WTC11 (cell line): ENCODE measurements around the gene KIAA2012. TPM values are rescaled to one million over a fixed set of nuclear protein-coding genes. Genes with fewer than 3 reads are reported as not detected.

Experiments used
- ATAC-seq: fragments of 200-7000 bp; cut with Tn5 transposase; 2 replicates; pipeline ENCODE4 v1.10.0; 2021; ENCODE audit warnings: mild to moderate bottlenecking, moderate library complexity
- CTCF ChIA-PET: fragments of 300-600 bp; sonication (Branson Sonifier 250); formaldehyde crosslinking; loops from one replicate; lab custom pipeline; 2021; ENCODE audit warnings: antibody characterized with exemption; lab: Charles Lee
- POLR2A ChIA-PET: fragments of 350-600 bp; sonication (Branson Sonifier 250); formaldehyde crosslinking; loops from one replicate; lab custom pipeline; 2021; ENCODE audit warnings: antibody characterized with exemption; lab: Charles Lee
- DNase-seq: peaks from one replicate; pipeline ENCODE4 v3.0.0; 2021; ENCODE audit warnings: low spot score
- H3K27ac Mint-ChIP-seq: 2 replicates; pipeline ENCODE4 v1.8.0; 2021; ENCODE audit warnings: mixed read lengths
- H3K27me3 Mint-ChIP-seq: 2 replicates; pipeline ENCODE4 v1.8.0; 2021; ENCODE audit warnings: low read depth, mild to moderate bottlenecking, moderate library complexity, mixed read lengths
- H3K36me3 Mint-ChIP-seq: 2 replicates; pipeline ENCODE4 v1.8.0; 2021; ENCODE audit warnings: mixed read lengths
- H3K4me1 Mint-ChIP-seq: 2 replicates; pipeline ENCODE4 v1.8.0; 2022; ENCODE audit warnings: mixed read lengths
- H3K4me3 Mint-ChIP-seq: 2 replicates; pipeline ENCODE4 v1.8.0; 2021; ENCODE audit warnings: mild to moderate bottlenecking, moderate library complexity, mixed read lengths
- H3K9me3 Mint-ChIP-seq: 2 replicates; pipeline ENCODE4 v1.8.0; 2021; ENCODE audit warnings: mixed read lengths
- AFF4 ChIP-seq: sonication (generic); formaldehyde crosslinking; IDR thresholded peaks from 2 replicates; pipeline ENCODE4 v1.8.1; 2023; ENCODE audit warnings: mild to moderate bottlenecking, missing genetic modification reagents, borderline replicate concordance
- ATF2 ChIP-seq: sonication (generic); formaldehyde crosslinking; IDR thresholded peaks from 2 replicates; pipeline ENCODE4 v1.8.1; 2022; ENCODE audit warnings: low read depth, missing genetic modification reagents, borderline replicate concordance
- FOXP4 ChIP-seq: sonication (generic); formaldehyde crosslinking; IDR thresholded peaks from 2 replicates; pipeline ENCODE4 v1.8.0; 2022; ENCODE audit warnings: mild to moderate bottlenecking, missing genetic modification reagents
- IRF1 ChIP-seq: sonication (generic); formaldehyde crosslinking; IDR thresholded peaks from 2 replicates; pipeline ENCODE4 v1.8.0; 2023; ENCODE audit warnings: missing genetic modification reagents
- IRF2 ChIP-seq: sonication (generic); formaldehyde crosslinking; IDR thresholded peaks from 2 replicates; pipeline ENCODE4 v1.8.0; 2022; ENCODE audit warnings: low read depth, missing genetic modification reagents, borderline replicate concordance
- JAZF1 ChIP-seq: fragments of 250-450 bp; sonication (Bioruptor Pico); IDR thresholded peaks from 2 replicates; pipeline ENCODE4 v1.9.0; 2021; ENCODE audit warnings: moderate library complexity, mild to moderate bottlenecking, inconsistent platforms
- SMAD3 ChIP-seq: sonication (generic); formaldehyde crosslinking; IDR thresholded peaks from 2 replicates; pipeline ENCODE4 v1.8.0; 2022; ENCODE audit warnings: missing genetic modification reagents, mild to moderate bottlenecking, borderline replicate concordance
- SMAD4 ChIP-seq: sonication (generic); formaldehyde crosslinking; IDR thresholded peaks from 2 replicates; pipeline ENCODE4 v1.8.0; 2022; ENCODE audit warnings: mild to moderate bottlenecking, missing genetic modification reagents
- TCF7 ChIP-seq: sonication (generic); formaldehyde crosslinking; IDR thresholded peaks from 2 replicates; pipeline ENCODE4 v1.8.0; 2022; ENCODE audit warnings: mild to moderate bottlenecking, low read depth, missing genetic modification reagents, moderate library complexity
- ZNF219 ChIP-seq: sonication (generic); formaldehyde crosslinking; IDR thresholded peaks from 2 replicates; pipeline ENCODE4 v1.8.0; 2023; ENCODE audit warnings: missing genetic modification reagents, mild to moderate bottlenecking, borderline replicate concordance
- ZNF281 ChIP-seq: sonication (generic); formaldehyde crosslinking; IDR thresholded peaks from 2 replicates; pipeline ENCODE4 v1.8.0; 2023; ENCODE audit warnings: mild to moderate bottlenecking, missing genetic modification reagents
- ZSCAN18 ChIP-seq: fragments of 250-450 bp; sonication (Bioruptor Pico); IDR thresholded peaks from 2 replicates; pipeline ENCODE4 v2.1.2; 2022; ENCODE audit warnings: mild to moderate bottlenecking, moderate library complexity
- total RNA-seq: library from RNA; stranded (reverse); gene quantifications from 3 replicates; pipeline ENCODE4 v1.2.3, GENCODE V29; 2021

KIAA2012 gene
- total RNA-seq, 1 experiment from 2014 or later: not detected

- Mint-ChIP-seq H3K4me3 (no peak overlapping the region), H3K36me3 (peaks cover 14% of the 10 kb centered on the region), H3K9me3 (peaks cover 17% of the 10 kb centered on the region), H3K4me1 (peaks cover 6% of the 10 kb centered on the region), H3K27ac (no peak overlapping the region), H3K27me3 (peaks cover 4% of the 10 kb centered on the region; the same call in 1 of the 2 replicates)
- ATAC-seq (no peak), DNase-seq (no peak)
- ChIA-PET POLR2A (no interaction called here), CTCF (interaction anchor here (1.8 kb wide), 1 partner anchor 13 kb away, joined by 9 read pairs; no protein-coding TSS in a partner anchor)
- TF ChIP-seq ZNF281 (CRISPR knock-in tag): no peak
- no peak for TF ChIP-seq SMAD4
- no peak for TF ChIP-seq TCF7 (CRISPR knock-in tag)
- TF ChIP-seq JAZF1 (CRISPR knock-in tag): no peak
- TF ChIP-seq ZSCAN18 (CRISPR knock-in tag): no peak
- no peak for TF ChIP-seq AFF4 (CRISPR knock-in tag)
- no peak for TF ChIP-seq ATF2 (CRISPR knock-in tag)
- no peak for TF ChIP-seq IRF1 (CRISPR knock-in tag)
- no peak for TF ChIP-seq ZNF219
- TF ChIP-seq IRF2 (CRISPR knock-in tag): no peak
- TF ChIP-seq FOXP4 (CRISPR knock-in tag): no peak
- TF ChIP-seq SMAD3 (CRISPR knock-in tag): no peak
Measured at GRCh38 chr2:202122163-202122540, 49.1 kb downstream of the KIAA2012 start.
